PC-3 (cell line): Measurements from ENCODE around the gene PPP1R14C. TPM values are rescaled to one million over a fixed set of nuclear protein-coding genes. Genes with fewer than 3 reads are reported as not detected.

ENCODE experiments used
- ATAC-seq: fragments of 200-7000 bp; cut with Tn5 transposase; 2 replicates; pipeline ENCODE4 v1.9.1; 2020; ENCODE audit warnings: mild to moderate bottlenecking, moderate library complexity
- BruUV-seq: library from RNA; stranded (reverse); fragments of 400-500 nt; replicated peaks from 2 replicates; lab custom pipeline; 2021; lab: Mats Ljungman, UMichigan
- CTCF ChIA-PET: fragments of 300-600 bp; sonication (Branson Sonifier 250); formaldehyde crosslinking; loops from one replicate; lab custom pipeline; 2022; ENCODE audit warnings: antibody characterized with exemption; lab: Charles Lee
- POLR2A ChIA-PET: fragments of 300-600 bp; sonication (Branson Sonifier 250); formaldehyde crosslinking; loops from one replicate; lab custom pipeline; 2022; ENCODE audit warnings: antibody characterized with exemption; ENCODE audit not compliant: unreplicated experiment; lab: Charles Lee
- DNase-seq: peaks from one replicate; pipeline ENCODE4 v3.0.0-alpha.2; 2015
- H2AFZ ChIP-seq: fragments of 300-600 bp; sonication (generic); 2 replicates; pipeline ENCODE4 v1.6.0; 2016; ENCODE audit warnings: antibody characterized with exemption, low read length
- H3F3A ChIP-seq: fragments of 300-600 bp; sonication (generic); one replicate; pipeline ENCODE4 v1.6.0; 2017; ENCODE audit warnings: antibody characterized with exemption, low read length, control low read depth, mild to moderate bottlenecking; ENCODE audit not compliant: unreplicated experiment
- H3K27ac ChIP-seq: fragments of 300-600 bp; sonication (generic); 2 replicates; pipeline ENCODE4 v1.5.1; 2016; ENCODE audit warnings: mild to moderate bottlenecking, low read length
- H3K27me3 ChIP-seq: fragments of 300-600 bp; sonication (generic); 2 replicates; pipeline ENCODE4 v1.6.1; 2016; ENCODE audit warnings: low read length, mixed read lengths
- H3K36me3 ChIP-seq: fragments of 300-600 bp; sonication (generic); 2 replicates; pipeline ENCODE4 v1.6.1; 2016; ENCODE audit warnings: low read depth, mixed run types, low read length, mixed read lengths
- H3K4me1 ChIP-seq: fragments of 300-600 bp; sonication (generic); 2 replicates; pipeline ENCODE4 v1.5.1; 2016; ENCODE audit warnings: low read length; ENCODE audit not compliant: insufficient read depth
- H3K4me2 ChIP-seq: fragments of 300-600 bp; sonication (generic); 2 replicates; pipeline ENCODE4 v1.6.0; 2016; ENCODE audit warnings: low read length
- H3K4me3 ChIP-seq: fragments of 300-600 bp; sonication (generic); 2 replicates; pipeline ENCODE4 v1.5.1; 2016; ENCODE audit warnings: mild to moderate bottlenecking, low read length, mixed read lengths
- H3K79me2 ChIP-seq: fragments of 300-600 bp; sonication (generic); 2 replicates; pipeline ENCODE4 v1.6.1; 2017; ENCODE audit warnings: low read length, mixed read lengths
- H3K9ac ChIP-seq: fragments of 300-600 bp; sonication (generic); 2 replicates; pipeline ENCODE4 v1.6.0; 2016; ENCODE audit warnings: mild to moderate bottlenecking, low read length
- H3K9me2 ChIP-seq: fragments of 300-600 bp; sonication (generic); replicated peaks from 2 replicates; pipeline ENCODE4 v1.6.1; 2016; ENCODE audit warnings: mixed run types, low read length, mixed read lengths
- H3K9me3 ChIP-seq: fragments of 300-600 bp; sonication (generic); 2 replicates; pipeline ENCODE4 v1.6.1; 2016; ENCODE audit warnings: low read length, mixed read lengths
- H4K20me1 ChIP-seq: fragments of 300-600 bp; sonication (generic); 2 replicates; pipeline ENCODE4 v1.6.1; 2016; ENCODE audit warnings: low read length, mixed read lengths
- EZH2 ChIP-seq: fragments of 300-600 bp; sonication (generic); IDR thresholded peaks from one replicate; pipeline ENCODE4 v1.6.1; 2017; ENCODE audit warnings: antibody characterized with exemption, mild to moderate bottlenecking, low read length; ENCODE audit not compliant: unreplicated experiment
- EZH2phosphoT487 ChIP-seq: fragments of 300-600 bp; sonication (generic); IDR thresholded peaks from 2 replicates; pipeline ENCODE4 v1.6.1; 2018; ENCODE audit warnings: mild to moderate bottlenecking, antibody characterized with exemption, low read length, borderline replicate concordance
- intact Hi-C: fragments of 100-400 bp; cut with micrococcal nuclease; formaldehyde crosslinking; loops from 2 replicates; pipeline ENCODE4 v1.9.0; 2023
- total RNA-seq: library from RNA; depleted of rRNA; stranded (reverse); fragments of >200 nt; gene quantifications from 2 replicates; pipeline ENCODE4 v1.2.3, GENCODE V29; 2014
- TF ChIP-seq, protein P1 (sequence below): fragments of 300-600 bp; sonication (generic); conservative IDR thresholded peaks from 2 replicates; pipeline ENCODE4 v1.5.1; 2017; ENCODE audit warnings: antibody characterized with exemption, low read depth, mild to moderate bottlenecking, low read length

Gene PPP1R14C
- total RNA-seq, 1 experiment from 2014 or later: 1.1 TPM

DNA sequence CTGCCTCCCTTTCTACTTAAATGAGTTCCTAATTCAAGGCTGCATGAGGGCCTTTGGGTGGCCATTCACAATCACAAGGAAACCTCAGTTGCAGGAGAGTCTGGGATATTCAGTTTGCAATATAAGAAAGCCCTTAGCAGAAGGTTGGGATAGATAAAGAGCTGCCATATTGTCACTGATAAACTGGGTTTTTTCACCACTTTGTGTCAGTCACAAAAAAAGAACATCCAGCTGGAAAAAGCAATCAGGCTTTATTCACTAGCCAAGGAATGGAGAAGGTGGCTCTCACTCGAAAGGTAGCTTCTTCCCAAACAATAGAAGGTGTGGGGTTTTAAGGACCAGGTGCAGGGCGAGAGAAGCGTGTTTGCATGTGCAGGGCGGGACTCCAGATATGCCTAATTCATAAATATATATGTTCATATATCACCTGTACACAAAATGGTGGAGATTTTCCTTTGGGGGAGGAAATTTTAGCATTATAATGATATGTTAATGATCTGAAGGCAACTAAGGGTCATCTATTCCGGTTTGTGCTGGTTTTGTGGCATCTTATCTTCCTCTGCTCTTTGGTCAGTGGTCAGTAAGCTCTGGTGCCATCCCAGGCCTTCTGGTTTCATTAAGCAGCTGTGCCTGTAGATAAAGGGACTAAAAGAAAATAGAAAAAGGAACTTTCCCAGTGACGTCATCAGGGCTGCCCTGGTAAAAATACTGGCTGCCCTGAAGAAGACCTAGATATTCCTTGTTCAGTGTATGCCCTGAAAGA lies 128.8 kb downstream of the PPP1R14C start:
- H3K27me3 ChIP-seq: no peaks in the 10 kb centered on the region
- DNase-seq (no peak), ATAC-seq (no peak)
- no peak overlapping the region for H2AFZ ChIP-seq
- no peaks in the 10 kb centered on the region for H3K9me2 ChIP-seq
- no peak overlapping the region for H3K4me2 ChIP-seq
- no peak overlapping the region for H3K4me3 ChIP-seq
- POLR2A ChIA-PET: no interaction called here
- no peak overlapping the region for H3K9ac ChIP-seq
- peaks cover 12% of the 10 kb centered on the region; the same call in 1 of the 2 replicates for H3K4me1 ChIP-seq
- H3K79me2 ChIP-seq: no peaks in the 10 kb centered on the region
- H3F3A ChIP-seq: no peaks in the 10 kb centered on the region
- H4K20me1 ChIP-seq: no peaks in the 10 kb centered on the region
- no peak overlapping the region for H3K27ac ChIP-seq
- no peaks in the 10 kb centered on the region for H3K9me3 ChIP-seq
- CTCF ChIA-PET: no interaction called here
- BruUV-seq: no TSS peak
- intact Hi-C loops: no loop called here
- H3K36me3 ChIP-seq: no peaks in the 10 kb centered on the region
- TF ChIP-seq, protein P1, sequence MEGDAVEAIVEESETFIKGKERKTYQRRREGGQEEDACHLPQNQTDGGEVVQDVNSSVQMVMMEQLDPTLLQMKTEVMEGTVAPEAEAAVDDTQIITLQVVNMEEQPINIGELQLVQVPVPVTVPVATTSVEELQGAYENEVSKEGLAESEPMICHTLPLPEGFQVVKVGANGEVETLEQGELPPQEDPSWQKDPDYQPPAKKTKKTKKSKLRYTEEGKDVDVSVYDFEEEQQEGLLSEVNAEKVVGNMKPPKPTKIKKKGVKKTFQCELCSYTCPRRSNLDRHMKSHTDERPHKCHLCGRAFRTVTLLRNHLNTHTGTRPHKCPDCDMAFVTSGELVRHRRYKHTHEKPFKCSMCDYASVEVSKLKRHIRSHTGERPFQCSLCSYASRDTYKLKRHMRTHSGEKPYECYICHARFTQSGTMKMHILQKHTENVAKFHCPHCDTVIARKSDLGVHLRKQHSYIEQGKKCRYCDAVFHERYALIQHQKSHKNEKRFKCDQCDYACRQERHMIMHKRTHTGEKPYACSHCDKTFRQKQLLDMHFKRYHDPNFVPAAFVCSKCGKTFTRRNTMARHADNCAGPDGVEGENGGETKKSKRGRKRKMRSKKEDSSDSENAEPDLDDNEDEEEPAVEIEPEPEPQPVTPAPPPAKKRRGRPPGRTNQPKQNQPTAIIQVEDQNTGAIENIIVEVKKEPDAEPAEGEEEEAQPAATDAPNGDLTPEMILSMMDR: no peak
- TF ChIP-seq EZH2: no peak
- TF ChIP-seq EZH2phosphoT487: no peak

DNA sequence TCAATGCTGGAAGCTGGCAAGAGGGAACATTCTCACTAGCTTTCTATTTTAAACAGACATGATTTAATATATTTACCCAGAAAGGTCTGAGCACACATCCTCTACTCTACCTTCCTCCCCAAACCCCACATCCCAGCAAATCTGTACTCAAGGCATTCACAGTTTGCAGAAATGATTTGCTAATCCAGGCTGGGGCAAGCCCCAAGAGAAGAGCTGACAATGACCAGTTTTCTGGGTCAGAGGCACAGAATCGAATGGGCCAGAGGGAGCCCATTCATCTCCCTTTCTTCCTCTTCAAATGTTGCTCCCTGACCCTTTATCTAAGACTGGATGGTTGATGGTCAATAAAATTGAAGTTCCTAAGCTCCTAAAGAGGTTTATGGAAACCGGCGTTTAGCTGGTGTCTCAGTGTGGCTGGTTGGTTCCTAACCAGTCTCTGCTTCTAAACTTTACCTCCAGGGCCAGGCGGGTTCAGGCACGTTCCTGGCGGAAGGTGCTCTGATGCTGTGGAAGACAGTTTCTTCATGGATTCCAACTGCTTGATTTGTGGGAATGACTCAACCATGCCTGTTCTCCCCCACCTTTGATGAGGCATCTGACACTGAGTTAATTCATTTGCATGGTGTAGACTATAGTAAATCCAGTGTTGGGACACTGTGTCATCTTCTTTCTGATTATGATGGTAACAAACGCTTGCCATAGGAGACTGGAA lies 129.6 kb downstream of the PPP1R14C start:
- intact Hi-C loops: no loop called here
- ChIA-PET POLR2A (no interaction called here), CTCF (no interaction called here)
- Histone ChIP-seq H3K4me2 (no peak overlapping the region), H2AFZ (no peak overlapping the region), H3K9me3 (no peaks in the 10 kb centered on the region), H3K27me3 (no peaks in the 10 kb centered on the region), H4K20me1 (no peaks in the 10 kb centered on the region), H3K79me2 (no peaks in the 10 kb centered on the region), H3K9ac (no peak overlapping the region), H3K4me3 (no peak overlapping the region), H3F3A (no peaks in the 10 kb centered on the region), H3K9me2 (no peaks in the 10 kb centered on the region), H3K36me3 (no peaks in the 10 kb centered on the region), H3K4me1 (peaks cover 12% of the 10 kb centered on the region; the same call in 1 of the 2 replicates), H3K27ac (no peak overlapping the region)
- DNase-seq: no peak
- no peak for ATAC-seq
- BruUV-seq: no TSS peak
- TF ChIP-seq EZH2phosphoT487 (no peak), EZH2 (no peak)
- TF ChIP-seq, protein P1: no peak

DNA sequence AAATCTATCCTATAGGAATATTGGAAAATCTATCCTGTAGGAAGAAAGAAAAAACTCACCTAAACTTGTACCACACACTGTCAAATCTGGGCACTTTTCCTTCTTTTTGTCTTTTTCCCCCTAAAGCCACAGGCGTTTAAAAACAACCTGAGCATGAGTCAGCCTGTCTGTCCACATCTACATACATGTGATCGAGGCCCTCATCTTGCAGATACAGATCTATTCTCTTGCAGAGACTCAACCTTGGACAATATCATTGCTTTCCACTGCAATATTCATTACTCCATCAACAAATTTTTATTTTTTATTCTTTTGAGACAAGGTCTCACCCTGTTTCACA lies 130.1 kb downstream of the PPP1R14C start:
- no peak for ATAC-seq
- H3K4me2 ChIP-seq: no peak overlapping the region
- H3F3A ChIP-seq: no peaks in the 10 kb centered on the region
- H2AFZ ChIP-seq: no peak overlapping the region
- CTCF ChIA-PET: no interaction called here
- no peaks in the 10 kb centered on the region for H3K79me2 ChIP-seq
- no peaks in the 10 kb centered on the region for H3K27me3 ChIP-seq
- POLR2A ChIA-PET: no interaction called here
- H4K20me1 ChIP-seq: no peaks in the 10 kb centered on the region
- peaks cover 12% of the 10 kb centered on the region; the same call in 1 of the 2 replicates for H3K4me1 ChIP-seq
- no peaks in the 10 kb centered on the region for H3K9me3 ChIP-seq
- H3K4me3 ChIP-seq: no peak overlapping the region
- BruUV-seq: no TSS peak
- TF ChIP-seq EZH2phosphoT487: no peak
- no peak for TF ChIP-seq EZH2
- TF ChIP-seq, protein P1: no peak
- intact Hi-C loops: no loop called here
- H3K27ac ChIP-seq: no peak overlapping the region
- DNase-seq: no peak
- H3K9ac ChIP-seq: no peak overlapping the region
- H3K36me3 ChIP-seq: no peaks in the 10 kb centered on the region
- no peaks in the 10 kb centered on the region for H3K9me2 ChIP-seq
